Sigmoid colon (tissue), 4 donors: ENCODE results near the gene LPP.

ENCODE experiments used
- POLR2AphosphoS5 ChIP-seq, 4 donors: sonication (generic); formaldehyde crosslinking; IDR thresholded peaks; one replicate each; pipeline ENCODE4 v1.6.1; 2017; ENCODE audit warnings: antibody characterized with exemption in 4 of 4
- TF ChIP-seq, protein P1 (sequence below), 4 experiments: fragments of 450-650 bp in 3 of 4; fragments of 200-600 bp in 1 of 4; IDR thresholded peaks; one replicate each; pipeline ENCODE4 v1.5.1; 2016 to 2019; ENCODE audit warnings: antibody characterized with exemption in 4 of 4, mild to moderate bottlenecking in 3 of 4, moderate library complexity in 2 of 4

DNA sequence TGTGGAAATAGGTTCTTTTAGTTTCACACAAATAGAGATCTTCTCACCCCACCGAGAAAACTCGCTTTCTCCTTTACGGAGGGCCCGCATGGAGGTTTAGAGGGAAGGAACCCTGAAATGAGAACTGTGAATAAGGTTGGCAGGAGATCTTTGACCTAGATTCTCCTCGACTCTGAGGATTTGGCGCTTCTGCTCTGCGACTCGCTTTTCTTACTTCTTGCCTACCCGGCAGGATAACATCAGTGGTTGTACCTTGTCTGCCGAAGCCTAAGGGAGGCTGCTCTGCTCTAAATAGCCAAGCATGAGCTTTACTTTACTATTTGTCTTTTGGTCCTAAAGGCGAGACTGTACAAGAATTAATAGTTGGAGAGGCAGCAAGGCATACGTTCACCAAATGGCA, 544.5 kb downstream of the LPP start:
- TF ChIP-seq POLR2AphosphoS5 (IDR thresholded peaks at IDR 0.05), result no peak
- TF ChIP-seq, protein P1, sequence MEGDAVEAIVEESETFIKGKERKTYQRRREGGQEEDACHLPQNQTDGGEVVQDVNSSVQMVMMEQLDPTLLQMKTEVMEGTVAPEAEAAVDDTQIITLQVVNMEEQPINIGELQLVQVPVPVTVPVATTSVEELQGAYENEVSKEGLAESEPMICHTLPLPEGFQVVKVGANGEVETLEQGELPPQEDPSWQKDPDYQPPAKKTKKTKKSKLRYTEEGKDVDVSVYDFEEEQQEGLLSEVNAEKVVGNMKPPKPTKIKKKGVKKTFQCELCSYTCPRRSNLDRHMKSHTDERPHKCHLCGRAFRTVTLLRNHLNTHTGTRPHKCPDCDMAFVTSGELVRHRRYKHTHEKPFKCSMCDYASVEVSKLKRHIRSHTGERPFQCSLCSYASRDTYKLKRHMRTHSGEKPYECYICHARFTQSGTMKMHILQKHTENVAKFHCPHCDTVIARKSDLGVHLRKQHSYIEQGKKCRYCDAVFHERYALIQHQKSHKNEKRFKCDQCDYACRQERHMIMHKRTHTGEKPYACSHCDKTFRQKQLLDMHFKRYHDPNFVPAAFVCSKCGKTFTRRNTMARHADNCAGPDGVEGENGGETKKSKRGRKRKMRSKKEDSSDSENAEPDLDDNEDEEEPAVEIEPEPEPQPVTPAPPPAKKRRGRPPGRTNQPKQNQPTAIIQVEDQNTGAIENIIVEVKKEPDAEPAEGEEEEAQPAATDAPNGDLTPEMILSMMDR (IDR thresholded peaks at IDR 0.05), result no peak
